ENCODE measurements around the gene PRTFDC1.
"Not testable (repeated sequence)": the region's sequence is repeated elsewhere in the genome, so short reads cannot be mapped to it uniquely, and the experiment has no call there.

Gene PRTFDC1

GRCh38 chr10:24963521-24964041 is 11.2 kb upstream of the PRTFDC1 start:
- DNase-seq = no peak

GRCh38 chr10:24962995-24963394 is 10.6 kb upstream of the PRTFDC1 start:
- DNase-seq = no peak

- no peak for DNase-seq
Observed at GRCh38 chr10:24961582-24961981, 9.2 kb upstream of the PRTFDC1 start.

- DNase-seq = no peak
Observed at GRCh38 chr10:24959382-24959730, 7.0 kb upstream of the PRTFDC1 start.

- DNase-seq = no peak
Observed at GRCh38 chr10:24958721-24959381, 6.4 kb upstream of the PRTFDC1 start.

- DNase-seq = no peak
Observed at GRCh38 chr10:24958091-24958720, 5.8 kb upstream of the PRTFDC1 start.

GRCh38 chr10:24957624-24958051 is 5.2 kb upstream of the PRTFDC1 start:
- DNase-seq = not testable (repeated sequence)

GRCh38 chr10:24953675-24954074 is 1.3 kb upstream of the PRTFDC1 start:
- no peak for DNase-seq

GRCh38 chr10:24952707-24953645 is 570 bp upstream of the PRTFDC1 start:
- no peak for DNase-seq

GRCh38 chr10:24951201-24952142 is 934 bp downstream of the PRTFDC1 start:
- no peak for DNase-seq

GRCh38 chr10:24950439-24950838 is 2.0 kb downstream of the PRTFDC1 start:
- DNase-seq = no peak

GRCh38 chr10:24949616-24950015 is 2.8 kb downstream of the PRTFDC1 start:
- DNase-seq = no peak

GRCh38 chr10:24947304-24948097 is 4.9 kb downstream of the PRTFDC1 start:
- DNase-seq = no peak

GRCh38 chr10:24944512-24945255 is 7.7 kb downstream of the PRTFDC1 start:
- no peak for DNase-seq

- no peak for DNase-seq
Observed at GRCh38 chr10:24938525-24938924, 13.9 kb downstream of the PRTFDC1 start.

GRCh38 chr10:24938076-24938475 is 14.3 kb downstream of the PRTFDC1 start:
- no peak for DNase-seq

- DNase-seq = no peak
Observed at GRCh38 chr10:24935504-24936292, 16.7 kb downstream of the PRTFDC1 start.

GRCh38 chr10:24931236-24931635 is 21.2 kb downstream of the PRTFDC1 start:
- DNase-seq = no peak

- no peak for DNase-seq
Observed at GRCh38 chr10:24930427-24930826, 22.0 kb downstream of the PRTFDC1 start.

- no peak for DNase-seq
Observed at GRCh38 chr10:24929904-24930303, 22.5 kb downstream of the PRTFDC1 start.
